BLaER1 treated with 17β-estradiol and CSF1 and Interleukin-3, amounts not matched to agents 10 nM and 100 nM (cell line): ENCODE measurements around the gene GPR153.

Experiments
- H3K27ac ChIP-seq, 11 experiments: shearing (Covaris generic); formaldehyde crosslinking; 2 replicates each; pipeline ENCODE4 v1.8.1; 2022
- H3K27me3 ChIP-seq, 11 experiments: shearing (Covaris generic); formaldehyde crosslinking; 2 replicates each; pipeline ENCODE4 v1.8.1; 2022
- H3K36me3 ChIP-seq, 11 experiments: shearing (Covaris generic); formaldehyde crosslinking; 2 replicates each; pipeline ENCODE4 v1.8.1; 2022
- H3K4me1 ChIP-seq, 10 experiments: shearing (Covaris generic); formaldehyde crosslinking; 2 replicates each; pipeline ENCODE4 v1.8.1; 2022
- H3K4me2 ChIP-seq, 11 experiments: shearing (Covaris generic); formaldehyde crosslinking; 2 replicates each; pipeline ENCODE4 v1.8.1; 2022
- H3K4me3 ChIP-seq, 10 experiments: shearing (Covaris generic); formaldehyde crosslinking; 2 replicates each; pipeline ENCODE4 v1.8.1; 2022
- H3K9ac ChIP-seq, 11 experiments: shearing (Covaris generic); formaldehyde crosslinking; 2 replicates each; pipeline ENCODE4 v1.8.1; 2022
- H3K9me3 ChIP-seq, 11 experiments: shearing (Covaris generic); formaldehyde crosslinking; replicated peaks in 1 of 11; 2 replicates each; pipeline ENCODE4 v1.8.1; 2022
- H4K20me1 ChIP-seq, 11 experiments: shearing (Covaris generic); formaldehyde crosslinking; 2 replicates each; pipeline ENCODE4 v1.8.1; 2022
- Cebpa-rat ChIP-seq, 11 experiments: shearing (Covaris generic); IDR thresholded peaks; 2 replicates each; pipeline ENCODE4 v1.8.1; 2022

The GPR153 gene

GRCh38 chr1:6262555-6263420 is 1.9 kb upstream of the GPR153 start:
- Histone ChIP-seq H4K20me1 (peaks cover 2 to 71% (median 42%) of the 10 kb centered on the region in 11 experiments; a peak in 20 of 22 replicates), H3K9me3 (no peaks in the 10 kb centered on the region), H3K27ac (peak overlapping the region in 5 of 11 experiments; percentile 11 to 51 (median 25); a peak in 10 of 22 replicates), H3K27me3 (peaks cover 0 to 20% (median 0%) of the 10 kb centered on the region in 11 experiments; a peak in 6 of 22 replicates), H3K4me2 (peak overlapping the region; percentile 74 to 100 (median 98)), H3K4me3 (peak overlapping the region in 1 of 10 experiments; percentile 19; a peak in 1 of 20 replicates), H3K9ac (peak overlapping the region in 6 of 11 experiments; percentile 1 to 96 (median 38); a peak in 9 of 22 replicates), H3K4me1 (peaks cover 56 to 83% (median 79%) of the 10 kb centered on the region in 10 experiments), H3K36me3 (no peaks in the 10 kb centered on the region; a peak in 1 of 22 replicates)
- TF ChIP-seq Cebpa-rat (IDR thresholded peaks at IDR 0.05) = no peak

DNA sequence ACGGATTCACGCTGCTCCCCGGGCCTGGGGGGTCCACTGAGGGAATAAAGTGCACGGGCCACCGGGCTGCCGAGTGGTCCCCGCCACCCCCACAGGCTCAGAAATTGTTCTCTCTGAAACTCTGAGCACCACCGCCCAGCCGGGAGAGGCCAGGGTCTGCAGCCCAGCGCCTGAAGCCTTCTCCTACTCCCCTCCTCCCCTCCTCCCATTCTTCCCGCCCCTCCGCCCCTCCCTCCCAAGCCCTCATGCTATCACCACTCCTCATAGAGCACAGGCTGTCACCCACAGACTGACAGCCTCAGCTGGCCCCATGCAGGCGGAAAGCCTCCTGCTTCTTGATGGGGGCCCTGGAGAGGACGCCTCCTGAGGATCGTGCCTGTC is 707 bp upstream of the GPR153 start:
- TF ChIP-seq Cebpa-rat (IDR thresholded peaks at IDR 0.05) = no peak
- Histone ChIP-seq H4K20me1 (peaks cover 6 to 80% (median 54%) of the 10 kb centered on the region in 11 experiments; a peak in 20 of 22 replicates), H3K4me2 (peak overlapping the region; percentile 93 to 100 (median 98)), H3K27ac (peak overlapping the region in 3 of 11 experiments; percentile 83 to 96 (median 85); a peak in 4 of 22 replicates), H3K4me1 (peaks cover 46 to 71% (median 67%) of the 10 kb centered on the region in 10 experiments), H3K4me3 (peak overlapping the region; percentile 77 to 95 (median 82); a peak in 19 of 20 replicates), H3K36me3 (no peaks in the 10 kb centered on the region; a peak in 1 of 22 replicates), H3K9me3 (no peaks in the 10 kb centered on the region), H3K27me3 (peaks cover 0 to 20% (median 0%) of the 10 kb centered on the region in 11 experiments; a peak in 6 of 22 replicates), H3K9ac (peak overlapping the region in 8 of 11 experiments; percentile 68 to 96 (median 80); a peak in 13 of 22 replicates)

DNA sequence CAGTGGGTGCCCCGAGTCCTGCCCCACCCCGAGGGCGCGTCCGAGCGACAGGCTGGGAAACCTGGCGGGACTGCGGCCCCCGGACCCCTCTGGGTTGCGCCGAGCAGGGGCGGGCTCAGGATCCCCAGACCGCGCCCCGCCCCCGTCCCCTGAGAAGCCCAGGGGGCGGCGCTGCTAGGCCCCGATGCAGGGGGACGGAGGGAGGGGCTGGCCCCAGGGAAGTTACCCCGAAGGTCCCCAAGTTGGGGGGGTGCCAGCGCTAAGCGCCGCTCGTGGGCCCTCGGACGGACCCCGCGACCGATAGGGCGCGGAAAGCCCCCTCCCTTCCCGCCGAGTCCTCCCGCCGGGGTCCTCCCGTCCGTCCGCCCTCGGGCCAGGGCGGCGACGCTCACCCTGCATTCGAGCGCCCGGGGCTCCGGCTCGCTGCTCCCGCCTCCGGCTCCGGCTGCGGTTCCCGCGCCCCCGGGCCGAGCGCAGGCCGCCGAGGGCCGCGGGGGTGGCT is 414 bp downstream of the GPR153 start:
- peak overlapping the region in 10 of 11 experiments; percentile 35 to 96 (median 68); a peak in 18 of 22 replicates for H3K27ac ChIP-seq
- TF ChIP-seq Cebpa-rat (IDR thresholded peaks at IDR 0.05) = no peak
- H3K27me3 ChIP-seq = peaks cover 0 to 20% (median 0%) of the 10 kb centered on the region in 11 experiments; a peak in 6 of 22 replicates
- peak overlapping the region; percentile 68 to 96 (median 77) for H3K9ac ChIP-seq
- peak overlapping the region; percentile 77 to 95 (median 82) for H3K4me3 ChIP-seq
- peak overlapping the region; percentile 93 to 100 (median 98) for H3K4me2 ChIP-seq
- no peaks in the 10 kb centered on the region for H3K9me3 ChIP-seq
- peaks cover 34 to 60% (median 56%) of the 10 kb centered on the region in 10 experiments for H3K4me1 ChIP-seq
- peaks cover 6 to 84% (median 61%) of the 10 kb centered on the region in 11 experiments; a peak in 20 of 22 replicates for H4K20me1 ChIP-seq
- no peaks in the 10 kb centered on the region; a peak in 1 of 22 replicates for H3K36me3 ChIP-seq

GRCh38 chr1:6259491-6260362 is 1.2 kb downstream of the GPR153 start:
- peak overlapping the region; percentile 81 to 100 (median 97) for H3K4me2 ChIP-seq
- H3K27ac ChIP-seq = peak overlapping the region in 3 of 11 experiments; percentile 83 to 96 (median 85); a peak in 5 of 22 replicates
- peak overlapping the region; percentile 77 to 95 (median 82) for H3K4me3 ChIP-seq
- peak; percentile 93 to 100 (median 98) for TF ChIP-seq Cebpa-rat (IDR thresholded peaks at IDR 0.05)
- H3K4me1 ChIP-seq = peaks cover 27 to 52% (median 48%) of the 10 kb centered on the region in 10 experiments
- H3K27me3 ChIP-seq = peaks cover 0 to 20% (median 0%) of the 10 kb centered on the region in 11 experiments; a peak in 6 of 22 replicates
- no peaks in the 10 kb centered on the region for H3K9me3 ChIP-seq
- H3K36me3 ChIP-seq = peaks cover 0 to 2% (median 2%) of the 10 kb centered on the region in 11 experiments; a peak in 8 of 22 replicates
- peaks cover 6 to 89% (median 61%) of the 10 kb centered on the region in 11 experiments; a peak in 20 of 22 replicates for H4K20me1 ChIP-seq
- peak overlapping the region in 7 of 11 experiments; percentile 8 to 96 (median 83); a peak in 12 of 22 replicates for H3K9ac ChIP-seq

GRCh38 chr1:6258675-6259074 is 2.2 kb downstream of the GPR153 start:
- H3K9ac ChIP-seq = no peak overlapping the region
- peaks cover 0 to 20% (median 0%) of the 10 kb centered on the region in 11 experiments; a peak in 6 of 22 replicates for H3K27me3 ChIP-seq
- H3K4me1 ChIP-seq = peaks cover 16 to 42% (median 38%) of the 10 kb centered on the region in 10 experiments
- peaks cover 0 to 13% (median 12%) of the 10 kb centered on the region in 11 experiments; a peak in 13 of 22 replicates for H3K36me3 ChIP-seq
- no peak for TF ChIP-seq Cebpa-rat (IDR thresholded peaks at IDR 0.05)
- peaks cover 6 to 89% (median 63%) of the 10 kb centered on the region in 11 experiments; a peak in 20 of 22 replicates for H4K20me1 ChIP-seq
- no peaks in the 10 kb centered on the region for H3K9me3 ChIP-seq
- no peak overlapping the region for H3K4me3 ChIP-seq
- no peak overlapping the region for H3K27ac ChIP-seq
- H3K4me2 ChIP-seq = peak overlapping the region in 3 of 11 experiments; percentile 92 to 98 (median 97); a peak in 5 of 22 replicates

GRCh38 chr1:6257541-6258069 is 3.3 kb downstream of the GPR153 start:
- peaks cover 0 to 14% (median 0%) of the 10 kb centered on the region in 11 experiments; a peak in 7 of 22 replicates for H3K27me3 ChIP-seq
- H3K27ac ChIP-seq = no peak overlapping the region
- H3K9me3 ChIP-seq = no peaks in the 10 kb centered on the region
- peaks cover 6 to 31% (median 27%) of the 10 kb centered on the region in 10 experiments; a peak in 19 of 20 replicates for H3K4me1 ChIP-seq
- H3K36me3 ChIP-seq = peaks cover 0 to 23% (median 16%) of the 10 kb centered on the region in 11 experiments; a peak in 13 of 22 replicates
- H3K9ac ChIP-seq = no peak overlapping the region
- TF ChIP-seq Cebpa-rat (IDR thresholded peaks at IDR 0.05) = no peak
- peaks cover 6 to 89% (median 68%) of the 10 kb centered on the region in 11 experiments; a peak in 20 of 22 replicates for H4K20me1 ChIP-seq
- no peak overlapping the region for H3K4me2 ChIP-seq
- H3K4me3 ChIP-seq = no peak overlapping the region

DNA sequence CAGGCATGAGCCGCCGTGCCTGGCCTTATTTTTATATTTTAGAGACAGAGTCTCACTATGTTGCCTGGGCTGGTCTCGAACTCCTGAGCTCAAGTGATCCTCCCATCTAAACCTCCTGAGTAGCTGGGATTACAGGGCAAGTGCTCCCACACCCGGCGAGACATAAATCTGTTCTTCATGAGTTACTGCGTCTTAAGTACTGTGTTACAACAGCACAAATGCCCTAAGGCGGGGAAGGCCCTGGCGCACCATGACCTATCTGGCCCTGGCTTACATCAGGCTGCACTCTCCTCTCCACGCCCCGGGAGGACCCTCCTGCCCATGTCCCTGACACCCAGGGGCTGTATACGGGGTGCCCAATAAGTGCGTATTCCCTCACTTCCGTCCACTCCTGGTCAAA is 4.3 kb downstream of the GPR153 start:
- Histone ChIP-seq H3K36me3 (peaks cover 0 to 28% (median 16%) of the 10 kb centered on the region in 11 experiments; a peak in 13 of 22 replicates), H4K20me1 (peaks cover 6 to 89% (median 74%) of the 10 kb centered on the region in 11 experiments; a peak in 20 of 22 replicates), H3K4me2 (no peak overlapping the region), H3K9me3 (no peaks in the 10 kb centered on the region), H3K4me1 (peaks cover 0 to 21% (median 17%) of the 10 kb centered on the region in 10 experiments; a peak in 18 of 20 replicates), H3K27ac (no peak overlapping the region), H3K27me3 (peaks cover 4 to 17% (median 9%) of the 10 kb centered on the region in 11 experiments), H3K9ac (no peak overlapping the region), H3K4me3 (no peak overlapping the region)
- no peak for TF ChIP-seq Cebpa-rat (IDR thresholded peaks at IDR 0.05)
